H1 (cell line): ENCODE results near the gene OR2V2. TPM values are rescaled to one million over a fixed set of nuclear protein-coding genes. Genes with fewer than 3 reads are reported as not detected.

ENCODE experiments used
- CTCF ChIA-PET: fragments of 300-600 bp; sonication (Branson Sonifier 250); formaldehyde crosslinking; loops from one replicate; lab custom pipeline; 2021; ENCODE audit not compliant: partially characterized antibody; lab: Charles Lee
- POLR2A ChIA-PET: fragments of 300-600 bp; sonication (Branson Sonifier 250); formaldehyde crosslinking; loops from one replicate; lab custom pipeline; 2021; ENCODE audit warnings: inconsistent platforms; ENCODE audit not compliant: partially characterized antibody; lab: Charles Lee
- DNase-seq, 2 experiments: peaks; one replicate each; pipeline versions ENCODE4 v3.0.0 to v3.0.0-alpha.2; 2010 to 2022; ENCODE audit warnings: low spot score in 2 of 2, low read depth in 1 of 2, mixed read lengths in 1 of 2
- FAIRE-seq: peaks from 2 replicates; lab custom pipeline; 2011; peaks lifted over from hg19 to GRCh38; lab: Jason Lieb, UNC
- H2AFZ ChIP-seq: 2 replicates; pipeline ENCODE4 v1.8.1; 2012; ENCODE audit warnings: low read length, inconsistent platforms
- H2AK5ac ChIP-seq: 2 replicates; pipeline ENCODE4 v1.6.1; 2013; ENCODE audit warnings: low read depth, low read length
- H2BK120ac ChIP-seq: replicated peaks from 2 replicates; pipeline ENCODE3; 2013; ENCODE audit warnings: low read depth, low read length, inconsistent platforms
- H2BK12ac ChIP-seq: 2 replicates; pipeline ENCODE4 v1.6.1; 2013; ENCODE audit warnings: low read depth, low read length
- H2BK15ac ChIP-seq: 2 replicates; pipeline ENCODE4 v1.6.1; 2013; ENCODE audit warnings: low read length
- H2BK20ac ChIP-seq: 2 replicates; pipeline ENCODE4 v1.6.1; 2013; ENCODE audit warnings: low read length
- H2BK5ac ChIP-seq: 2 replicates; pipeline ENCODE4 v1.6.1; 2013; ENCODE audit warnings: low read depth, low read length
- H3K14ac ChIP-seq: 2 replicates; pipeline ENCODE4 v1.6.1; 2013; ENCODE audit warnings: inconsistent platforms; ENCODE audit not compliant: insufficient read length
- H3K18ac ChIP-seq: 2 replicates; pipeline ENCODE4 v1.6.1; 2013; ENCODE audit warnings: low read length; ENCODE audit errors: extremely low read depth
- H3K23ac ChIP-seq: 2 replicates; pipeline ENCODE4 v1.6.1; 2013; ENCODE audit warnings: inconsistent platforms; ENCODE audit not compliant: insufficient read length
- H3K23me2 ChIP-seq: 2 replicates; pipeline ENCODE4 v1.6.1; 2013; ENCODE audit warnings: low read depth, low read length
- H3K27ac ChIP-seq: 2 replicates; pipeline ENCODE4 v1.6.1; 2011; ENCODE audit warnings: low read depth, low read length, inconsistent platforms
- H3K27me3 ChIP-seq, 4 experiments: replicated peaks in 1 of 4; 1 replicate in 1 of 4; 2 replicates in 3 of 4; pipeline versions ENCODE4 v1.6.1 to v1.8.1; 2011 to 2013; ENCODE audit warnings: low read length in 3 of 4, mild to moderate bottlenecking in 3 of 4, inconsistent platforms in 2 of 4, mixed read lengths in 2 of 4, moderate library complexity in 1 of 4; ENCODE audit not compliant: control insufficient read depth in 3 of 4, insufficient read depth in 3 of 4; ENCODE audit errors: extremely low read depth in 1 of 4
- H3K36me3 ChIP-seq, 4 experiments: 2 replicates each; pipeline versions ENCODE4 v1.6.1 to v1.8.1; 2011 to 2013; ENCODE audit warnings: mild to moderate bottlenecking in 4 of 4, low read length in 3 of 4, moderate library complexity in 2 of 4, control low read depth in 1 of 4, inconsistent platforms in 1 of 4; ENCODE audit not compliant: insufficient read depth in 4 of 4, control insufficient read depth in 2 of 4
- H3K4ac ChIP-seq: replicated peaks from 2 replicates; pipeline ENCODE3; 2013; ENCODE audit warnings: low read length, low read depth, mixed read lengths, inconsistent platforms; ENCODE audit not compliant: insufficient read length
- H3K4me1 ChIP-seq, 4 experiments: replicated peaks in 1 of 4; 1 replicate in 1 of 4; 2 replicates in 3 of 4; pipeline versions ENCODE4 v1.6.1 to v1.8.1; 2011 to 2013; ENCODE audit warnings: low read length in 3 of 4, inconsistent platforms in 2 of 4, mixed read lengths in 1 of 4; ENCODE audit not compliant: insufficient read depth in 4 of 4, control insufficient read depth in 3 of 4
- H3K4me2 ChIP-seq, 2 experiments: 2 replicates each; pipeline versions ENCODE4 v1.6.1 to v1.8.1; 2011 to 2013; ENCODE audit warnings: low read depth in 2 of 2, low read length in 2 of 2, control low read depth in 1 of 2, inconsistent platforms in 1 of 2, mild to moderate bottlenecking in 1 of 2; ENCODE audit not compliant: insufficient read depth in 1 of 2
- H3K4me3 ChIP-seq, 4 experiments: fragments of 200-600, 300-600 bp in 1 of 4; sonication (generic), shearing (Covaris generic), sonication (Bioruptor Twin) in 1 of 4; 2 replicates each; pipeline versions ENCODE4 v1.5.1 to v1.8.1; 2011 to 2016; ENCODE audit warnings: low read length in 4 of 4, low read depth in 3 of 4, control low read depth in 2 of 4, inconsistent platforms in 2 of 4, mild to moderate bottlenecking in 2 of 4, mixed read lengths in 1 of 4, moderate library complexity in 1 of 4; ENCODE audit not compliant: insufficient read depth in 2 of 4; ENCODE audit errors: extremely low read depth in 1 of 4
- H3K56ac ChIP-seq: replicated peaks from 2 replicates; pipeline ENCODE3; 2013; ENCODE audit warnings: low read depth, mild to moderate bottlenecking, mixed read lengths, low read length, inconsistent platforms; ENCODE audit not compliant: insufficient read length
- H3K79me1 ChIP-seq: 2 replicates; pipeline ENCODE4 v1.6.1; 2013; ENCODE audit warnings: low read depth, low read length, control low read depth
- H3K79me2 ChIP-seq, 2 experiments: 2 replicates each; pipeline versions ENCODE4 v1.6.1 to v1.8.1; 2012 to 2013; ENCODE audit warnings: low read length in 2 of 2, mild to moderate bottlenecking in 2 of 2, inconsistent platforms in 1 of 2; ENCODE audit not compliant: insufficient read depth in 2 of 2, control insufficient read depth in 1 of 2
- H3K9ac ChIP-seq, 4 experiments: replicated peaks in 1 of 4; 1 replicate in 1 of 4; 2 replicates in 3 of 4; pipeline versions ENCODE4 v1.6.1 to v1.8.1; 2011 to 2013; ENCODE audit warnings: low read depth in 3 of 4, low read length in 3 of 4, control low read depth in 2 of 4, mild to moderate bottlenecking in 2 of 4, moderate library complexity in 2 of 4, inconsistent platforms in 1 of 4; ENCODE audit errors: extremely low read depth in 1 of 4
- H3K9me3 ChIP-seq, 2 experiments: 2 replicates each; pipeline versions ENCODE4 v1.6.1 to v1.8.1; 2012 to 2013; ENCODE audit warnings: mild to moderate bottlenecking in 2 of 2, moderate library complexity in 2 of 2, control low read depth in 1 of 2, inconsistent platforms in 1 of 2, low read depth in 1 of 2, low read length in 1 of 2, mixed read lengths in 1 of 2; ENCODE audit not compliant: insufficient read depth in 2 of 2
- H4K20me1 ChIP-seq, 2 experiments: replicated peaks in 1 of 2; 2 replicates each; pipeline versions ENCODE3 to v1.8.1; 2011 to 2013; ENCODE audit warnings: inconsistent platforms in 2 of 2, low read length in 2 of 2, mild to moderate bottlenecking in 1 of 2; ENCODE audit not compliant: insufficient read depth in 2 of 2, control insufficient read depth in 1 of 2
- H4K5ac ChIP-seq: 2 replicates; pipeline ENCODE4 v1.6.1; 2013; ENCODE audit warnings: low read length, low read depth, mixed read lengths, inconsistent platforms; ENCODE audit not compliant: insufficient read length
- H4K8ac ChIP-seq: 2 replicates; pipeline ENCODE4 v1.8.0; 2013; ENCODE audit warnings: mild to moderate bottlenecking, moderate library complexity, low read length, inconsistent platforms; ENCODE audit not compliant: insufficient read depth; ENCODE audit errors: extremely low read depth
- H4K91ac ChIP-seq: replicated peaks from 2 replicates; pipeline ENCODE3; 2013; ENCODE audit warnings: low read length, mixed read lengths, inconsistent platforms; ENCODE audit not compliant: insufficient read length
- CBX8 ChIP-seq: fragments of 300-800, 300-1000 bp; sonication (generic); IDR thresholded peaks from 2 replicates; pipeline ENCODE4 v1.7.1; 2016; ENCODE audit warnings: low read depth, low read length, borderline replicate concordance
- HDAC6 ChIP-seq: IDR thresholded peaks from one replicate; pipeline ENCODE4 v1.7.1; 2012; ENCODE audit warnings: low read depth, mild to moderate bottlenecking, inconsistent platforms, low read length, moderate library complexity
- KDM4A ChIP-seq: IDR thresholded peaks from one replicate; pipeline ENCODE4 v1.7.1; 2012; ENCODE audit warnings: low read depth, mild to moderate bottlenecking, moderate library complexity, low read length, inconsistent platforms; ENCODE audit not compliant: severe bottlenecking
- SIRT6 ChIP-seq: IDR thresholded peaks from one replicate; pipeline ENCODE4 v1.7.1; 2012; ENCODE audit warnings: low read length, inconsistent platforms
- SP4 ChIP-seq: IDR thresholded peaks from 2 replicates; pipeline ENCODE4 v1.6.1; 2012; ENCODE audit warnings: low read length, inconsistent platforms
- TCF12 ChIP-seq: IDR thresholded peaks from 2 replicates; pipeline ENCODE4 v1.6.1; 2011; ENCODE audit warnings: low read depth, mild to moderate bottlenecking, low read length
- WGBS, 2 experiments: shearing (Covaris generic) in 1 of 2; methylation state at CpG; one replicate each; pipeline versions ENCODE4 v1.1.6 to v1.1.7; 2013 to 2015; ENCODE audit warnings: low lambda C conversion rate in 2 of 2, mixed read lengths in 2 of 2, inconsistent platforms in 1 of 2, low coverage in 1 of 2, missing lambda C conversion rate in 1 of 2; ENCODE audit not compliant: insufficient replicate concordance in 2 of 2, insufficient coverage in 1 of 2, insufficient read length in 1 of 2; ENCODE audit errors: extremely low coverage in 1 of 2, missing lambda C conversion rate in 1 of 2; 5-methylcytosine and 5-hydroxymethylcytosine counted together
- polyA plus RNA-seq, 7 experiments: library from polyadenylated mRNA; depleted of rRNA in 3 of 7; stranded (reverse) in 5 of 7; unstranded in 2 of 7; fragments of >200 nt in 5 of 7; fragments of 200-250 nt in 2 of 7; gene quantifications; 1 replicate in 5 of 7; 2 replicates in 1 of 7; 4 replicates in 1 of 7; pipeline versions ENCODE4 v1.2.1 to v1.2.3, GENCODE V29; 2011 to 2013; ENCODE audit warnings: missing spikeins in 2 of 7, mixed read lengths in 2 of 7
- total RNA-seq: library from RNA; stranded (reverse); fragmentation: NEBNext Ultra II Directional; extraction: Animal tissue kit (Norgen Biotek cat#: 25700); gene quantifications from 2 replicates; pipeline ENCODE4 v1.2.1, GENCODE V29; 2021

OR2V2 gene
- total and polyA plus RNA-seq, 2 of the 8 experiments (the other 6 are each of a cell fraction or from before 2014, with no cell fraction given): not detected

DNA sequence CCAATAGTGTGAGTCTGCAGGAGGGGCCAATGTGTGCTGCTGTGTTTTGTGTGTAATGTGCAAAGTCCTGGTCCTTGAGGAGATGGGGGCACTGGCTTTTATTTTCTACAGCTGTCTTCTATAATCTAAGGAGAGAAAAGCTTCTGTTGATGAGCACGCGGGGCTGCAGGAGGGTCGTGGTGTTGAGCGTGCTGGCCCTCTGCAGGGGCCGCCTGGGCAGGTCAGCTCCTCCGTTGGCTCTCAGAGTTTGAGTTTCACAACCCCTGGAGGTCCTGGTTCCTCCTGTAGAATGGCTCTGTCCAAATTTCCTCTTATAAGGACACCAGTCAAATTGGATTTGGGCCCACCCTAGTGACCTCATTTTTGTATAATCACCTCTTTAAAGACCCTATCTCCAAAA lies 29.0 kb upstream of the OR2V2 start:
- H2BK12ac ChIP-seq: no peak overlapping the region
- no peak overlapping the region for H2BK5ac ChIP-seq
- peaks cover 0 to 8% (median 1%) of the 10 kb centered on the region in 4 experiments; a peak in 5 of 7 replicates for H3K4me1 ChIP-seq
- H3K9me3 ChIP-seq: peaks cover 0 to 5% of the 10 kb centered on the region in 2 experiments; a peak in 1 of 4 replicates
- no peak overlapping the region for H3K23ac ChIP-seq
- ChIA-PET CTCF (interaction anchor here (1.0 to 1.7 kb wide), 3 partner anchors 9 to 66 kb away, joined by 3 to 5 read pairs (median 3); no protein-coding TSS in a partner anchor), POLR2A (no interaction called here)
- no peaks in the 10 kb centered on the region for H4K20me1 ChIP-seq
- no peak overlapping the region for H4K5ac ChIP-seq
- FAIRE-seq: no peak
- H3K4ac ChIP-seq: no peak overlapping the region
- no peak overlapping the region for H4K8ac ChIP-seq
- H3K56ac ChIP-seq: no peak overlapping the region
- H4K91ac ChIP-seq: no peak overlapping the region
- H3K14ac ChIP-seq: no peak overlapping the region
- 92% methylated on average over 6 of the region's 6 CpGs; no CpG with 5 or more reads in 1 of the 2 experiments for WGBS, 2 experiments
- no peak overlapping the region for H3K9ac ChIP-seq
- H3K4me3 ChIP-seq: no peak overlapping the region
- no peak for DNase-seq
- no peak overlapping the region for H2BK20ac ChIP-seq
- H3K18ac ChIP-seq: no peak overlapping the region
- no peak overlapping the region for H2BK15ac ChIP-seq
- no peak overlapping the region for H3K4me2 ChIP-seq
- H3K79me2 ChIP-seq: no peaks in the 10 kb centered on the region
- H2AFZ ChIP-seq: no peak overlapping the region
- H3K23me2 ChIP-seq: peaks cover 6% of the 10 kb centered on the region; the same call in 1 of the 2 replicates
- no peak overlapping the region for H3K27ac ChIP-seq
- H3K79me1 ChIP-seq: no peaks in the 10 kb centered on the region
- H3K27me3 ChIP-seq: peaks cover 12 to 39% (median 25%) of the 10 kb centered on the region in 4 experiments
- no peak overlapping the region for H2BK120ac ChIP-seq
- H2AK5ac ChIP-seq: no peak overlapping the region
- no peaks in the 10 kb centered on the region for H3K36me3 ChIP-seq
- TF ChIP-seq KDM4A (no peak), SP4 (no peak), CBX8 (no peak), TCF12 (no peak), HDAC6 (no peak), SIRT6 (no peak)
